SHP77 treated with DMSO at 0.1 percent for 48 hours (cell line): ENCODE measurements around the gene ZFPM1.

ENCODE experiments used
- DNase-seq: peaks from one replicate; lab custom pipeline; 2025; lab: John Stamatoyannopoulos, UW

Gene ZFPM1

GRCh38 chr16:88568710-88569613 is 115.9 kb downstream of the ZFPM1 start:
- no peak for DNase-seq

DNA sequence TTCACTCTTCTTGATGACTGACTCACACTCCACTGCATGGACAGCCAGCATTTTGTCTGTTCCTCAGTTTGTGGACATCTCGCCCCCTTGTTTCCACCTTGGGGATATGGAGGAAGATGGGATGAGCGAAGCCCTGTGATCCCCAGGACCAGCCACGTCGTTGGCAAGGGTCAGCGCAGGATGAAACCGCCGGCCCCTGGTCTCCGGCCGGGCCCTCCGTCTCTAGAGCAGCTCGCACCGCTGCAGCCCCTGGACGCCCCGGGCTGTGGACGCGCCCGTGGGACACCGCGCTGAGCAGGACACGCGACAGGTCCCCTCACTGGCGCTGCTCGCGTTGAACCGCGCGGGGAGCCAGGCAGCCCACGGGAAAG is 116.5 kb downstream of the ZFPM1 start:
- DNase-seq: no peak

- DNase-seq: peak; percentile 86
Measured at GRCh38 chr16:88569985-88570690, 117.1 kb downstream of the ZFPM1 start, which contains the start of gene ZC3H18. TSS of gene ZC3H18 (plus strand) at chr16:88570403. CDS start at chr16:88577124, 6,721 bp downstream.

DNA sequence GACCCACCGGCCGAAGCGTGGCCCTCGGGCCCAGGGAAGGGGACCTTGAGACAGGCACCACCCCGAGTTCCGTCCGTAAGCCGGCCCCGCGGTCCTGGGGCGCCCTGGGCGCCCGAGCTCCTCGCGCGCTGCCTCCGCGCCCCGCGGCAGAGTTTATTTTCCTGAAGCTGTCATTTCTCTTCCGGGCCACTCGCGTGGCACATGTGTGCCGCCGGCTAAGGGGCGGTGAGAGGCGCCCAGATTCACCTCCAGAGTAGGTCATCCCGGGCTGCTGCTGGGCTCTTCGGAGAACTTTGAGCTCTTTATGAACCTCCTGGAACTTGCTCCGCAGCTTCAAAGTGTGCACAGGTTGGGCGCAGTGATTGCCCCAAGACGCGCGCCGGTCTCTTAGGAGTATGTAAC is 117.6 kb downstream of the ZFPM1 start:
- DNase-seq: no peak

DNA sequence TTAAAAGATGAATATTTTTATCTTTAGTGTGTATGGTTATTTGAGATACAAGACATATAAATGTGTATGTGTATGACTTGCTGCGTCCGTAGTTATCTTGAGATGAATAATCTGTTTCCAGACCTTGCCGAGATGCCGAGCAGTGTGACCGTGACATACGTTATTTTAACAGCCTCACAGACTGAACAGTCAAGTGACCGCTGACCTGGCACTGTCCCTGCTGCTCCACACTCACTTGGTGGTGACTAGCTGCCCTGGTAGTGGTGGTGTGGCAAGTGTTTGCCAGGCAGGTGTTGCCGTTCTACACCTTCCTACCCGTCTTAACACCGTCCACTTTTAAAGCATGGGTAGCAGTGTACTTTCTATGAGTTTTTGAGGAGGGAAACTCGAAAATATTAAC is 122.2 kb downstream of the ZFPM1 start:
- DNase-seq: no peak

- no peak for DNase-seq
Measured at GRCh38 chr16:88576307-88576706, 123.2 kb downstream of the ZFPM1 start.

GRCh38 chr16:88577166-88577565 is 124.1 kb downstream of the ZFPM1 start:
- no peak for DNase-seq

DNA sequence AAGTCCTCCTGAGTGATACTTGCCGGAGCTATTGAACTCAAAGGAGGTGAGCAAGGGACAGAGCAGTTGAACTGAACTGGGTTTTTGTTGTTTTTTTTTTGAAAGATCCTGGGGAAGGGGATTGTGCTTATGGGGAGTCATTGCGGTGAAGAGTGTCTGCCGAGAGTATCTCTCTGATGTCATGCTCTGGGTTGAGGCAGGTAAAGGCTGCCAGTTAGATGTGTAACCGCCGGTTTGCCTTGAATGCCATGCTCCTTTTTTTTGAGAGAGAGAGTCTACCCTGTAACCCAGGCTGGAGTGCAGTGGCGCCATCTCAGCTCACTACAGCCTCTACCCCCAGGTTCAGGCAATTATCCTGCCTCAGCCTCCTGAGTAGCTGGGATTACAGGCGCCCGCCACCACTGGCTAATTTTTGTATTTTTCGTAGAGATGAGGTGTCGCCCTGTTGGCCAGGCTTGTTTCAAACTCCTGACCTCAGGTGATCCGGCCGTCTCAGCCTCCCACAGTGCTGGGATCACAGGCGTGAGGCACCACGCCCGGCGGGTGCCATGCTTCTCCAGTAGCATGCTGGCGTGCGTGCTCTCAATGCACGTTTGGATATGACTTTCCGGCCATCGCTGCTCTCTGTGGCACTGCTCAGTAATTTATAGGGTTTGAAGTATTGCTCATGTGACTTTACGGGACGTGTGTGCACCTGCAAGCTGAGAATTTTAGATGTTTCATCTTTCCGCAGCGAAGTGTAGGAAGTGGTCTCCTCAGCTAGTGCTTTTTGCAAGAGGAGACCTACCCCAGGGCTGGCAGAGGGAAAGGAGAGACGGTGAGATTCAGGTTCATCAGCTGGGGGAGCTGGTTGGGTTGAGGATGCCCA is 125.6 kb downstream of the ZFPM1 start:
- DNase-seq: no peak

- DNase-seq: no peak
Measured at GRCh38 chr16:88580371-88580770, 127.3 kb downstream of the ZFPM1 start.

GRCh38 chr16:88581033-88581432 is 128.0 kb downstream of the ZFPM1 start:
- no peak for DNase-seq

GRCh38 chr16:88582912-88583575 is 130.0 kb downstream of the ZFPM1 start:
- no peak for DNase-seq

GRCh38 chr16:88584676-88585075 is 131.6 kb downstream of the ZFPM1 start:
- no peak for DNase-seq

DNA sequence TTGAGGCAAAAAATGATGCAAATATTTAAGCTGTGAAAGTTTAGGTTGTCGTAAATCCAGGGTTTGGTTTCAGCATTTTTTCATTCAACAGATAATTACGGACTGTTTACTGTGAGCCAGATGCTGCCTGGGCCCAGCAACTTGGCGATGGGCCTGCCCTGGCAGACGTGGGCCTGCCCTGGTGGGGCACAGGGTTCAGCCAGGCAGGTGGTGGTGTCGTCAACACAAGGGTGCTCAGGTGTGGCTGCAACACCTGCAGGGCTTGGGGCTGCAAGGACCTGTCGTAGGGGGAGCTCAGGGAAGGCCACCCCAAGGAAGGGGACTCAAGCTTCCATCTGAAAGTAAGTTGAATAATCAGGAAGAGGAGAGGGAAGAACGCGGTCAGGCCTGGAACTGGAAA is 132.2 kb downstream of the ZFPM1 start:
- DNase-seq: no peak

DNA sequence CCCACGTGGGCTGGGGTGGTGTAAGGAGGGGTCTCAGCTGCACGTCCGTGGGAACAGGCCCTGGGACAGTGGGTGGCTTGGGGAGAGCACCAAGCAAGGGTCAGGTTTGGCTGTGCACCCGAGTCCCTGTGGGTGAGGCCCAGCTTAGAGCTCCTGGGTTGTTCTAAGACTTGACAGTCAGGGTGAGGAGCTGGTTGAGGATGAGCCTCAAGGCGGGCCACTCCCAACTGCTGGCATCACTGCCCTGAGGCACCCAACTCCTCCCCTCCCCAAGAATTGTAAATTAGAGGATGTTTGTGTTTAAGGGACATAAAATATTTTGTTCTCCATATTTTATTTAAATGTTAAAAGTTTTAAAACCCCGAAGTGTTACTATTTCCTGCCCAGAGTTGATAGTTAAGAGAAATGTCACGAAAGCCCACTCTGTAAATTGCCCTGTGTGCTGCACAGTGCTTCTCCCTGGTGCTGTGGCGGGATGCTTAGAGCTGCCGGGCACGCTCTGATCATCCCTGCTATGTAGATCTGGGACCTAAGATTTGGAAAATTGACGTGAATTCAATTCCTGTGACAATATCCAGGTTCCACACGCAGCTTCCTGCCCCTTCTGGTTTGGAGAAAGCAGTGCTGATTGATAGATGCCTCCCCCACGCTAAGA is 133.0 kb downstream of the ZFPM1 start:
- DNase-seq: no peak
